Eye (tissue), 1 donor: ENCODE results near the gene CDC42EP5.
A peak's percentile ranks its signal among the peaks of the same experiment; 100 is the strongest.
"Not testable (repeated sequence)": the region's sequence is repeated elsewhere in the genome, so short reads cannot be mapped to it uniquely, and the experiment has no call there.

Source experiments
- DNase-seq: peaks from one replicate; pipeline ENCODE4 v3.0.0-alpha.2; 2015

CDC42EP5 gene

GRCh38 chr19:54461210-54461609 lies 11.9 kb downstream of the CDC42EP5 start:
- DNase-seq: no peak

- DNase-seq: no peak
Measured at GRCh38 chr19:54460230-54461005, 12.7 kb downstream of the CDC42EP5 start.

GRCh38 chr19:54459282-54460229 lies 13.5 kb downstream of the CDC42EP5 start:
- DNase-seq: no peak

- DNase-seq: no peak
Measured at GRCh38 chr19:54458648-54459281, 14.3 kb downstream of the CDC42EP5 start.

GRCh38 chr19:54457773-54458647 lies 15.1 kb downstream of the CDC42EP5 start:
- DNase-seq: no peak

- no peak for DNase-seq
Measured at GRCh38 chr19:54456423-54457373, 16.4 kb downstream of the CDC42EP5 start.

GRCh38 chr19:54455786-54456422 lies 17.2 kb downstream of the CDC42EP5 start:
- no peak for DNase-seq

GRCh38 chr19:54454781-54455675 lies 18.1 kb downstream of the CDC42EP5 start:
- DNase-seq: no peak

- DNase-seq: no peak
Measured at GRCh38 chr19:54453921-54454780, 18.9 kb downstream of the CDC42EP5 start.

GRCh38 chr19:54452626-54453025 lies 20.5 kb downstream of the CDC42EP5 start:
- DNase-seq: no peak

- no peak for DNase-seq
Measured at GRCh38 chr19:54451997-54452396, 21.1 kb downstream of the CDC42EP5 start.

GRCh38 chr19:54451331-54451871 lies 21.7 kb downstream of the CDC42EP5 start:
- DNase-seq: no peak

- DNase-seq: no peak
Measured at GRCh38 chr19:54449701-54450069, 23.4 kb downstream of the CDC42EP5 start.

GRCh38 chr19:54448774-54449700 lies 24.1 kb downstream of the CDC42EP5 start, which contains the start of gene LENG8:
TSS of gene LENG8 (plus strand) at chr19:54449199. CDS start at chr19:54451345, 2,146 bp downstream.
- DNase-seq: peak; percentile 99

GRCh38 chr19:54448040-54448773 lies 24.9 kb downstream of the CDC42EP5 start:
- peak; percentile 81 for DNase-seq

- not testable (repeated sequence) for DNase-seq
Measured at GRCh38 chr19:54446349-54446748, 26.7 kb downstream of the CDC42EP5 start.
